Activated T-helper 17 cell treated with anti-CD3 and anti-CD28 coated beads, Interleukin-2, amount 50 U/mL, for 72 hours (primary cell): ENCODE data around the gene LYPD8. TPM values are rescaled to one million over a fixed set of nuclear protein-coding genes. Genes with fewer than 3 reads are reported as not detected.

Experiments
- ATAC-seq: fragments of 150-1000 bp; cut with Tn5 transposase; replicated peaks from 2 replicates; pipeline ENCODE4 v1.10.0; 2021; ENCODE audit warnings: mild to moderate bottlenecking, moderate library complexity
- H3K27ac Mint-ChIP-seq: one replicate; pipeline ENCODE4 v1.8.0; 2022; ENCODE audit warnings: mixed read lengths
- H3K27me3 Mint-ChIP-seq: one replicate; pipeline ENCODE4 v1.8.0; 2022; ENCODE audit warnings: mixed read lengths
- H3K36me3 Mint-ChIP-seq: one replicate; pipeline ENCODE4 v1.8.0; 2022; ENCODE audit warnings: low read depth, mild to moderate bottlenecking, mixed read lengths
- H3K4me1 Mint-ChIP-seq: one replicate; pipeline ENCODE4 v1.8.0; 2022; ENCODE audit warnings: mixed read lengths
- H3K4me3 Mint-ChIP-seq: one replicate; pipeline ENCODE4 v1.8.0; 2022; ENCODE audit warnings: mild to moderate bottlenecking, mixed read lengths
- H3K9me3 Mint-ChIP-seq: one replicate; pipeline ENCODE4 v1.8.0; 2022; ENCODE audit warnings: mixed read lengths
- total RNA-seq, 2 donors: library from RNA; stranded (reverse); gene quantifications; one replicate each; pipeline ENCODE4 v1.2.3, GENCODE V29; 2022

Gene LYPD8
- total RNA-seq, 2 donors from 2014 or later: not detected

DNA sequence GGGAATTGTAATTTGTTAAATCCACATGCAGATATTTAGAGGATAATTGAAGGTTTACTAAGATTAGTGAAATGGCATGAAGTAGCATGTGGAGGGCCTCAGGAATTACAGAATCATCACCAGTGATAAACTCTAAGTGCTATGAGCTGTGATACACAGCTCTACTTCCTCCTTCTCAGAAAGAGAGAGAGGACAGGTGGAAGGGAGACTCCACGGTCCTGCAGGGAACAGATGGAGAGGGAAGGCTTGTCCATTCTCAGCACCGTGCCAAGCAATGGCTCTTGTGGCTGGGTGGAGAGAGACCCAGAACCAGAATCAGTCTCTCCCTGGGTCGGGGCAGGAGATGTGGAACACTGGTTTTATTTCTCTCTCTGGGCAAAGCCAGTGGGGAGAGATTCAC, 27.8 kb upstream of the LYPD8 start:
- H3K9me3 Mint-ChIP-seq: peaks cover 5% of the 10 kb centered on the region
- no peak overlapping the region for H3K4me3 Mint-ChIP-seq

DNA sequence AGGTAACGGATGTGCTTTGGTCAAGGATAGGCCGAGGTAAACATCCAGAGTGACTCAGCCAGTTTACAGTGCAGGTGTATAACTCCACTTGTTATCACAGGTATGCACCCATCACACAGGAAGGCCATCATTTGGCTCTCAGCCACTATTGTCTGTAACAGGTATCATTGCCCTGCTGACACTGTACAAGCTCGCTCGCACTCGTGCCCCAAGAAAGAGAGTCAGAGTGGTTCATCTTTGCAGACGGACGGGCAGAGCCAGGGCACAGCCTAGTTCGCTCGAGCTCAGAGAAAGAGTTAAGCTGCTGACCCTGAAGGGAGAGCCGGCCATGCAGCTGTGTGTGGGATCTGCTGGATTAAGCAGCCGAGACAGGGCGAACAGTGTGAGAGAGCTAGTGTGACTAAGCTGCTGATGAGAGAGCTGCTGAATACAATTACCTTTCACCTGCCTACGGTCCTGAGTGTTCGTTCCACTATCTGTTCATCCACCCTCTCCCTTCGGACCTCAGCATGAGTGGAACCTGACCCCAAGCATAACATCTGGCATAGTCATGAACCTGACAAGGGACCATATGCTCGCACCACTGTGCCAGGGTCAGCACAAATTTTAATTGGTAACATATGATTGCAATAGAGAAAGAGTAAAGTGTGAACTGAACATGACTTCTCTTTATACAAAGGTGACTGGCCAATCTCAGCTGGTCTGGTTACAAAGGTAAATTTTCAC, 27.0 kb upstream of the LYPD8 start:
- Mint-ChIP-seq H3K4me3 (no peak overlapping the region), H3K36me3 (no peaks in the 10 kb centered on the region), H3K27me3 (peaks cover 28% of the 10 kb centered on the region), H3K9me3 (peaks cover 5% of the 10 kb centered on the region), H3K4me1 (no peaks in the 10 kb centered on the region), H3K27ac (no peak overlapping the region)
- no peak for ATAC-seq

More for the DNA sequence above, 27.8 kb upstream of the LYPD8 start:
- Mint-ChIP-seq H3K27me3 (peaks cover 31% of the 10 kb centered on the region), H3K4me1 (no peaks in the 10 kb centered on the region), H3K36me3 (no peaks in the 10 kb centered on the region), H3K27ac (no peak overlapping the region)
- ATAC-seq: no peak

DNA sequence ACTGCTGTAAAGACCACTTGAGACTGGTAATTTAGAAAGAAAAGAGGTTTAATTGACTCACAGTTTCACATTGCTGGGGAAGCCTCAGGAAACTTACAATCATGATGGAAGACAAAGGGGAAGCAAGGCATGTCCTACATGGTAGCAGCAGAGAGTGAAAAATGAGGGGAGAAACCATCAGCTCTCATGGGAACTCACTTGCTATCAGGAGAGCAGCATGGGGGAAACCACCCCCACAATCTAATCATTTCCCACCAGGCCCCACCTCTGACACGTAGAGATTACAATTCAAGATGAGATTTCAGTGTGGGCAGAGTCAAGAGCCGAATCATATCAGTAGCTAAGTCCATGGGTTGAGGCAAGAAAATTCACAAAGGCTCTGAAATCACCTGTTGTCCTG, 23.8 kb upstream of the LYPD8 start:
- H3K4me3 Mint-ChIP-seq: no peak overlapping the region
- peak; percentile 68 for ATAC-seq
- H3K4me1 Mint-ChIP-seq: no peaks in the 10 kb centered on the region
- peaks cover 21% of the 10 kb centered on the region for H3K27me3 Mint-ChIP-seq
- no peaks in the 10 kb centered on the region for H3K36me3 Mint-ChIP-seq
- H3K27ac Mint-ChIP-seq: no peak overlapping the region
- peaks cover 10% of the 10 kb centered on the region for H3K9me3 Mint-ChIP-seq

DNA sequence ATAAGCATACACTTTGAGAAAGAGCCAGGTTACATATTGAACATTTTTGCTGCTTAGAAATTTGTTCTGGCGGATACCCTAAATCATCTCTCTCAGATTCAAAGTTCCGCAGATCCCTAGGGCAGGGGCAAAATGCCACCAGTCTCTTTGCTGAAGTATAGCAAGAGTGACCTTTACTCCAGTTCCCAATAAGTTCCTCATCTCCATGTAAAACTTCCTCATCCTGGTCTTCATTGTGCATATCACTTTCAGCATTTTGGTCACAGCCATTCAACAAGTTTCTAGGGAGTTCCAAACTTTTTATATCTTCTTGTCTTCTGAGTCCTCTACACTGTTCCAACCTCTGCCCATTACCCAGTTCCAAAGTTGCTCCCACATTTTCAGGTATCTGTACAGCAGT, 23.3 kb upstream of the LYPD8 start:
- Mint-ChIP-seq H3K4me1 (no peaks in the 10 kb centered on the region), H3K9me3 (peaks cover 10% of the 10 kb centered on the region), H3K4me3 (no peak overlapping the region), H3K27ac (no peak overlapping the region), H3K27me3 (peaks cover 21% of the 10 kb centered on the region), H3K36me3 (no peaks in the 10 kb centered on the region)
- ATAC-seq: no peak

DNA sequence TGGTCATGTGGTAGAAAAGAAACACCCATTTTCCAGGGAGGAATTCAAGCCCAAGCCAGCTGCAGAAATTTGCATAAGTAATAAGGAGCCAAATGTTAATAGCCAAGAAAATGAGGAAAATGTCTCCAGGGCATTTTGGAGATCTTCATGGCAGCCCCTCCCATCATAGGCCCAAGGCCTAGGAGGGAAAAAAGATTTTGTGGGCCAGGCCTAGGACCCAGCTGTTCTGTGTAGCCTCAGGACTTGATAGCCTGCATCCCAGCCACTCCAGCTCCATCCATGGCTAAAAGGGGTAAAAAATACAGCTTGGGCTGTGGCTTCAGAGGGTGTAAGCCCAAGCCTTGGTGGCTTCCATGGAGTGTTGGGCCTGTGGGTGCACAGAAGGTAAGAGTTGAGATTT, 21.4 kb upstream of the LYPD8 start:
- no peak for ATAC-seq
- Mint-ChIP-seq H3K4me1 (no peaks in the 10 kb centered on the region), H3K27ac (no peak overlapping the region), H3K9me3 (peaks cover 10% of the 10 kb centered on the region), H3K4me3 (no peak overlapping the region), H3K36me3 (no peaks in the 10 kb centered on the region), H3K27me3 (peaks cover 16% of the 10 kb centered on the region)

DNA sequence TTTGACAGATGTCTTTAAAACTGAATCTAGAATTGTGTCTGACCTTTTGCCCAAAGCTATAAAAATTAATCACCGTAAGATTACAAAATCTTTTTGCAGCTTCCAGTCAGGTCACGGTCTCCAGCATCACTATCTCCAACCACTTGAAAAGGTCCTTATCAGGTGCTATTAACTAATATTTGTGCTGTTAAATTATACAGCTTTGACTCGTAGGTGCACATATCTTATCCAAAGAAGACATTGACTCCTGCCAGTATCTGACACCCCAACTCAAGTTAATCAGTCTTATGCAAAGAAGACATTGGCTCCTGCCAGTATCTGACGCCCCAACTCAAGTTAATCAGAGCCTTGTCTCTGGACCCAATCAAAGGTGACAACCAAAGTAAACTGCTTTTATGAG, 19.9 kb upstream of the LYPD8 start:
- Mint-ChIP-seq H3K4me3 (no peak overlapping the region), H3K4me1 (no peaks in the 10 kb centered on the region)
- ATAC-seq: no peak

DNA sequence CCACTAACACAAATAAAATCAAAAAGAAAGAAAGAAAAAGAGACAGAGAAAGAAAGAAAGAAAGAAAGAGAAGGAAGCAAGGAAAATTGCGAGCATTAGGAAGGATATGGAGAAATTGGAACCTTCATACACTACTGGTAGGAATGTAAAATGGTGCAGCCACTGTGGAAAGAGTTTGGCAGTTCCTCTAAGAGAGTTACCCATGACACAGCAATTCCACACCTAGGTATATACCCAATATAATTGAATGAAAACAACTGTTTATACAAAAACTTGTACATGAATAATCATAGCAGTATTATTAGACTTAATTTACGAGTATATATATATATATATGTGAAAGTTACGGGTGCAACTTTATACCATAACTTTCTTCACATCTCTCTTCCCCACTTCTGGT, 4.1 kb upstream of the LYPD8 start:
- no peak for ATAC-seq

More for the DNA sequence above, 19.9 kb upstream of the LYPD8 start:
- H3K9me3 Mint-ChIP-seq: peaks cover 5% of the 10 kb centered on the region
- no peaks in the 10 kb centered on the region for H3K36me3 Mint-ChIP-seq
- H3K27ac Mint-ChIP-seq: no peak overlapping the region
- H3K27me3 Mint-ChIP-seq: peaks cover 9% of the 10 kb centered on the region

DNA sequence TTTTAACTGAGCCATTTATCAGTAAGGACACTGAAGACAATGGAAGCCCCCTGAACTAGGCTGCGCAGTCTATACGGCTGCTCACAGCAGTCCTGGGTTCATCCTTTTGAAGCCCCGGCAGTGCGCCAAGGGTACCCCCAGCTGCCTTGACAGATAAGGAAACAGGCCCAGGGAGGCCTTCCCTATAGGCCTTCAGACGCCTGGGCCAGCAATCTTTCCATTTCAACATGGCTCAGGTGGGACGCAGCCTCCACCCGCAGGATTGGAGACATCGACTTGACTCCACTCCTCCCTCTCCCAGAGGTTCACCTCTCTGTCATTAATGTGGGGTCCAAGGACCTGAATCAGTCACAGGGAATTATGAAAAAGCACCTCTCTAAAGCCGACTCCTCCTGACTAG, 2.8 kb upstream of the LYPD8 start:
- Mint-ChIP-seq H3K4me3 (no peak overlapping the region), H3K27ac (no peak overlapping the region), H3K9me3 (no peaks in the 10 kb centered on the region), H3K4me1 (no peaks in the 10 kb centered on the region), H3K27me3 (peaks cover 8% of the 10 kb centered on the region), H3K36me3 (no peaks in the 10 kb centered on the region)
- ATAC-seq: no peak

More for the DNA sequence above, 4.1 kb upstream of the LYPD8 start:
- Mint-ChIP-seq H3K4me3 (no peak overlapping the region), H3K36me3 (no peaks in the 10 kb centered on the region), H3K4me1 (no peaks in the 10 kb centered on the region), H3K9me3 (no peaks in the 10 kb centered on the region), H3K27ac (no peak overlapping the region), H3K27me3 (peaks cover 8% of the 10 kb centered on the region)

DNA sequence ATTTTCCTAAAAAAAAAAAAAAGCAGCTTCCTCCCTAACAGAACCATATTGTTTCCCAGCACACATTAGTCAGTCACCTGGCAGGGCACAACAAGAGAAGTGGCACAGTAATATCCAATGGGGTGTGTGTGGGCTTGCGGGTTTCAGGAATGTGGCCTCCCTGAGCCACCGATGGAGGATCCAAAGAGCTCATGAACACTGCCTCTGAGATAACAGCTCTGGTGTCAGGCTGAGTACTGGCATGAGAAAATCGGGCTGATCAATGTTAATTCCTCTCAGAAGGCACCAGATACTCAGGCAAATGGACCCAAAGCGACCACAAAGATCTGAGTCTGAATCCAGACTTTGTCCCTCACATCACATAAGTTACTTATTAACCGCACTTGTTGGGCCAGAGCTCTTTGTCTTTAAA, 2.2 kb upstream of the LYPD8 start:
- Mint-ChIP-seq H3K4me1 (no peaks in the 10 kb centered on the region), H3K27me3 (peaks cover 8% of the 10 kb centered on the region), H3K9me3 (no peaks in the 10 kb centered on the region), H3K36me3 (no peaks in the 10 kb centered on the region), H3K27ac (no peak overlapping the region), H3K4me3 (no peak overlapping the region)
- ATAC-seq: no peak

DNA sequence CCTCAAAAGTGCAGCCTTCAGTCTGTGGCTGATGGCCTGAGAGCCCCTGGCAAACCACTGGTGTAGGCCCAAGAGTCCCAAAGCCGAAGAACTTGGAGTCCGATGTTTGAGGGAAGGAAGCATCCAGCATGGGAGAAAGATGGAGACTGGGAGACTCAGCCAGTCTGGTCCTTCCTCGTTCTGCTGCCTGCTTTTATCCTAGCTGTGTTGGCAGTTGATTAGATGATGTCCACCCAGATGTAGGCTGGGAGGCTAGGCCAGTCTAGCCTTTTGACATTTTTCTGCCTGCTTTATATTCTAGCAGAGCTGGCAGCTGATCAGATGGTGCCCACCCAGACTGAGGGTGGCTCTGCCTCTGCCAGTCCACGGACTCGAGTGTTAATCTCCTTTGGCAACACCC, 1.1 kb upstream of the LYPD8 start:
- Mint-ChIP-seq H3K9me3 (no peaks in the 10 kb centered on the region), H3K4me3 (no peak overlapping the region), H3K27ac (no peak overlapping the region), H3K4me1 (peaks cover 3% of the 10 kb centered on the region), H3K27me3 (peaks cover 8% of the 10 kb centered on the region), H3K36me3 (no peaks in the 10 kb centered on the region)
- no peak for ATAC-seq

DNA sequence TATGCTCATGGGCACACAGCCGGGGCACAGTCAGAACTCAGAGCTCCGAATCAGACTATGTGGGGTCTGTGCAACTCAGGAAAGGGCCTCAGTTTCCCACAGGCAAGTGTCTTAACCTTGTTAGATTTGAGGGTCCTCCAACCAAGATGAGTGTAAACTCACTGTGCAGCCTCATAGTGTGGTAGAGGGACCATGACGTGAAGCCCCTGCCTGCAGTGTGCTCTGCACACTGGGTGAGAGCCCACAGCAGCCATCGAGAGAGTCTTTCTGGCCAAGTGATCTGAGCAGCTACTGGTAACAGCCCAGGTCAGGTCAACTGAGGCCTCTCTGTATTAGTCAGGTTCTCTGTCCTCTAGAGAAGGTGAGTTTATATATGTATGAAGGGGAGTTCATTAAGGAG, 592 bp upstream of the LYPD8 start:
- H3K27me3 Mint-ChIP-seq: peaks cover 8% of the 10 kb centered on the region
- no peak for ATAC-seq
- no peak overlapping the region for H3K4me3 Mint-ChIP-seq
- H3K36me3 Mint-ChIP-seq: no peaks in the 10 kb centered on the region
- peaks cover 6% of the 10 kb centered on the region for H3K4me1 Mint-ChIP-seq
- no peak overlapping the region for H3K27ac Mint-ChIP-seq
- no peaks in the 10 kb centered on the region for H3K9me3 Mint-ChIP-seq

DNA sequence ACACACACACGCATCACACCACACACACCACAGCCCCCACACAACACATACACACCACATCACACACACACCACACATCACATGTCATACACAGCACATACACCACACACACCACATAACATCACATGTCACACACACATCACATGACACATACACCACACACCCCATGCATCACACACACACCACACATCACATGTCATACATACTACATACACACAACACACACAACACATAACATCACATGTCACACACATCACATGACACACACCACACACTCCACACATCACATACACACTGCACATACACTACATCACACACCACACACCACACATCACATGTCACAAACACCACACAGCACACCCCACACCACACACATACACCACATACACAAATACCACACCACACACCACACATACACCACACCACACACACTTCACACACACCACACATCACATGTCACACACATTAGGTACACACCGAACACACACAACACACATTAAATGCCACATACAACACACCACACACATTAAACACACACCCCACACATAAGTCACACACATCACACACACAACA, 1.8 kb downstream of the LYPD8 start:
- H3K36me3 Mint-ChIP-seq: no peaks in the 10 kb centered on the region
- no peak for ATAC-seq
- no peak overlapping the region for H3K27ac Mint-ChIP-seq
- H3K9me3 Mint-ChIP-seq: no peaks in the 10 kb centered on the region
- H3K4me3 Mint-ChIP-seq: no peak overlapping the region
- H3K27me3 Mint-ChIP-seq: no peaks in the 10 kb centered on the region
- peaks cover 12% of the 10 kb centered on the region for H3K4me1 Mint-ChIP-seq

DNA sequence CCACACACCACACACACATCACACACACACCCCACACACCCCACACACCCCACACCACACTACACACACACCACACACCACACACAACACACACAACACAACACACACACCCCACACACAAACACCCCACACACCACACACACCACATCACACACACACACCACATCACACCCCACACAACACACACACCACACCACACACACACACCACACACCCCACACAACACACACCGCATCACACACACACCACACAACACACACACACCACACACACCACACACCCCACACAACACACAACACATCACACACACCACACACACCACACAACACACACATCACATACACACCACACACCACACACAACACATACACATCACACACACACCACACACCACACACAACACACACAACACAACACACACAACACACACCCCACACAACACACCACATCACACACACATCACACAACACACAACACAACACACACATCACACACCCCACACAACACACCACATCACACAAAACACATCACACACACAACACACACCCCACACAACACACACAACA, 2.4 kb downstream of the LYPD8 start:
- Mint-ChIP-seq H3K36me3 (no peaks in the 10 kb centered on the region), H3K4me1 (peaks cover 12% of the 10 kb centered on the region), H3K9me3 (no peaks in the 10 kb centered on the region)

DNA sequence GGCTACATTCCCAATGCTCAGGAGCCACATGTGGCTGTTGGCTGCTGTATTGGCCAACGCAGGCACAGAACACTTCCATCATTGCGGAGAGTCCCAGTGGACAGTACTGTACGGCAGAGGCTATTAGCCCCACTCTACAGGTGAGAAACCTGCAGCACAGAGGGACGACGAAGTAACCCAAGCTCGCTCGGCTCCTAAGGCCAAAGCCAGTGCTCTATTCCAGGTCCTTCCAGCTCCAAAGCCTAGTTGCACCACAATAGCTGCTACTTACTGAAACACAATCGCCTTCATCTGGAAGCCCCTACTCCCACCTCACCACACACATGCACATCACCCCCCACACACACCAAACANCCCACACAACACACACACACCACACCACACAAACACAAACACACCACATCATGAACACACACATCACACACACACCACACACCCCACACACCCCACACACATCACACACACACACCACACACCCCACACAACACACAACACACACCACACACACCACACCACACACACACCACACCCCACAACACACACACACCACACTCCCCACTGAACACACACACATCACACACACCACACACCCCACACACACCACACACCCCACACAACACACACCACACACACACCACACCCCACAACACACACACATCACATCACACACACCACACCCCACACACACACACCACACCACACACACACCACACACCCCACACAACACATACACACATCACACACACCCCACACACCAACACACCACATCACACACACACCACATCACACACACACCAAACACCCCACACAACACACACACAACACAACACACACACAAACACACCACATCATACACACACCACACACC, 3.2 kb downstream of the LYPD8 start:
- peak; percentile 14 for ATAC-seq
- no peaks in the 10 kb centered on the region for H3K9me3 Mint-ChIP-seq
- no peaks in the 10 kb centered on the region for H3K27me3 Mint-ChIP-seq
- H3K4me3 Mint-ChIP-seq: no peak overlapping the region
- peaks cover 12% of the 10 kb centered on the region for H3K4me1 Mint-ChIP-seq
- no peak overlapping the region for H3K27ac Mint-ChIP-seq
- H3K36me3 Mint-ChIP-seq: no peaks in the 10 kb centered on the region

More for the DNA sequence above, 2.4 kb downstream of the LYPD8 start:
- ATAC-seq: no peak
- no peaks in the 10 kb centered on the region for H3K27me3 Mint-ChIP-seq
- no peak overlapping the region for H3K27ac Mint-ChIP-seq
- H3K4me3 Mint-ChIP-seq: no peak overlapping the region
